ENCODE measurements around the gene ZNF367. TPM values are rescaled to one million over a fixed set of nuclear protein-coding genes. Genes with fewer than 3 reads are reported as not detected.
A peak's percentile ranks its signal among the peaks of the same experiment; 100 is the strongest.

ZNF367 gene
- total RNA-seq, 1 experiment from 2014 or later = 10.1 TPM

DNA sequence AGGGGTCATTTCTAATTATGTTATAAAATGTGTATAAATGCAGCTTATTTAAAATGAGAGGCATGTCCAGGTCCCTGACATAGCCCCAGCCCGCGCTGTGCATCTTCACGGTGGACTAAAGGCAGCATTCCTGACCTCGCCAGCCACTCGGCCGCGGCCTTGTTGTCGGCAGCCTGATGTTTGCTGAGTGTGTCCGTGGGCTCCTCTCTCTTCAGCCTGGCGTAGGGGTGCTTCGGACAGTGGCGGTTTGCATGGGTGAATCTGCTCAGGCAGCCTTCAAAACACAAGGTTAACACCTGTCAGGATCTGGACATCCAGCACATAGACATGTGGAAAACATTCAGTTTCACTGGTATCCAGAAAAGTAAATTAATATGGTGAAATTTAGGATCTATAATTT is 25.9 kb downstream of the ZNF367 start:
- Histone ChIP-seq H4K20me1 (ENCODE audit: control insufficient read depth, insufficient read depth, insufficient read length) (no peaks in the 10 kb centered on the region), H3K4me1 (ENCODE audit: insufficient read depth, low read length) (peaks cover 6% of the 10 kb centered on the region), H3K4me2 (ENCODE audit: insufficient read depth, insufficient read length, low read length) (no peak overlapping the region), H3K14ac (ENCODE audit: insufficient read depth, low read length) (no peak overlapping the region), H2BK120ac (ENCODE audit: low read depth, low read length, poor library complexity, severe bottlenecking) (no peak overlapping the region), H2AFZ (ENCODE audit: low read length) (no peak overlapping the region), H3K18ac (ENCODE audit: insufficient read length, low read depth, low read length) (no peak overlapping the region), H2BK20ac (ENCODE audit: low read depth, low read length, poor library complexity, severe bottlenecking) (peak overlapping the region; percentile 33), H3K79me2 (ENCODE audit: insufficient read depth, low read length) (no peaks in the 10 kb centered on the region), H4K5ac (ENCODE audit: insufficient read length, low read depth, low read length) (no peak overlapping the region), H3K9ac (ENCODE audit: extremely low read depth, insufficient read length, low read length) (no peak overlapping the region), H3K4ac (ENCODE audit: low read depth, low read length) (no peak overlapping the region), H4K91ac (ENCODE audit: insufficient read length, low read depth, low read length) (no peak overlapping the region), H2BK15ac (ENCODE audit: low read depth, low read length) (no peak overlapping the region), H4K8ac (replicated peaks; ENCODE audit: insufficient read length, low read depth, low read length) (no peak overlapping the region), H2AK5ac (ENCODE audit: insufficient read length, low read length) (no peak overlapping the region), H2BK12ac (ENCODE audit: insufficient read length, low read depth, low read length) (no peak overlapping the region), H3K23me2 (ENCODE audit: insufficient read length, low read depth, low read length, poor library complexity, severe bottlenecking) (peaks cover 6% of the 10 kb centered on the region), H3K27me3 (ENCODE audit: insufficient read depth, low read length) (no peaks in the 10 kb centered on the region), H3K56ac (ENCODE audit: insufficient read length, low read depth, low read length) (no peak overlapping the region), H3K9me3 (ENCODE audit: control insufficient read depth, low read depth, low read length) (no peaks in the 10 kb centered on the region), H2BK5ac (ENCODE audit: insufficient read length, low read length) (no peak overlapping the region), H3T11ph (ENCODE audit: low read length) (no peak overlapping the region), H3K27ac (ENCODE audit: insufficient read length, low read depth, low read length) (no peak overlapping the region), H3K79me1 (ENCODE audit: insufficient read depth, low read depth, low read length, poor library complexity, severe bottlenecking) (no peaks in the 10 kb centered on the region), H3K23ac (ENCODE audit: insufficient read length, low read depth, low read length) (no peak overlapping the region)
- no peaks in the 10 kb centered on the region for H3K9me3 Mint-ChIP-seq
- no peak for DNase-seq
- peaks cover 21 to 57% (median 50%) of the 10 kb centered on the region in 3 experiments for H3K36me3 Mint-ChIP-seq (ENCODE audit: insufficient read depth in 1 of 3, low read depth in 3 of 3)
- H3K4me1 Mint-ChIP-seq = peaks cover 13 to 23% of the 10 kb centered on the region in 2 experiments
- H3K27ac Mint-ChIP-seq = peak overlapping the region in 1 of 3 experiments; percentile 8; a peak in 2 of 7 replicates
- TF ChIP-seq, protein P1, sequence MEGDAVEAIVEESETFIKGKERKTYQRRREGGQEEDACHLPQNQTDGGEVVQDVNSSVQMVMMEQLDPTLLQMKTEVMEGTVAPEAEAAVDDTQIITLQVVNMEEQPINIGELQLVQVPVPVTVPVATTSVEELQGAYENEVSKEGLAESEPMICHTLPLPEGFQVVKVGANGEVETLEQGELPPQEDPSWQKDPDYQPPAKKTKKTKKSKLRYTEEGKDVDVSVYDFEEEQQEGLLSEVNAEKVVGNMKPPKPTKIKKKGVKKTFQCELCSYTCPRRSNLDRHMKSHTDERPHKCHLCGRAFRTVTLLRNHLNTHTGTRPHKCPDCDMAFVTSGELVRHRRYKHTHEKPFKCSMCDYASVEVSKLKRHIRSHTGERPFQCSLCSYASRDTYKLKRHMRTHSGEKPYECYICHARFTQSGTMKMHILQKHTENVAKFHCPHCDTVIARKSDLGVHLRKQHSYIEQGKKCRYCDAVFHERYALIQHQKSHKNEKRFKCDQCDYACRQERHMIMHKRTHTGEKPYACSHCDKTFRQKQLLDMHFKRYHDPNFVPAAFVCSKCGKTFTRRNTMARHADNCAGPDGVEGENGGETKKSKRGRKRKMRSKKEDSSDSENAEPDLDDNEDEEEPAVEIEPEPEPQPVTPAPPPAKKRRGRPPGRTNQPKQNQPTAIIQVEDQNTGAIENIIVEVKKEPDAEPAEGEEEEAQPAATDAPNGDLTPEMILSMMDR (conservative IDR thresholded peaks at IDR 0.05) = no peak
- no CpG with 5 or more reads among the region's 12 CpGs for WGBS (ENCODE audit: extremely low coverage, insufficient read length, low lambda C conversion rate)
- no peak overlapping the region for H3K4me3 Mint-ChIP-seq
- H3K27me3 Mint-ChIP-seq (ENCODE audit: low read depth) = no peaks in the 10 kb centered on the region

Data from H9 (cell line).